Measurements from ENCODE around the gene PHLDB1. TPM values are rescaled to one million over a fixed set of nuclear protein-coding genes. Genes with fewer than 3 reads are reported as not detected.

The PHLDB1 gene
- 129 and 132 TPM in 2 replicates for total RNA-seq

GRCh38 chr11:118607401-118608359 is at the start of gene PHLDB1:
TSS of gene PHLDB1 (plus strand) at chr11:118607615. CDS start at chr11:118613837, 6,222 bp downstream.
- DNase-seq (ENCODE audit: low read depth), result peak; percentile 81

GRCh38 chr11:118560806-118561205 is 46.6 kb upstream of the PHLDB1 start:
- H3K4me3 ChIP-seq (ENCODE audit: low read depth, low read length), result no peak overlapping the region
- no peak for DNase-seq (ENCODE audit: low read depth)
- TF ChIP-seq CTCF (IDR thresholded peaks at IDR 0.05; ENCODE audit: insufficient read depth, low read depth, low read length), result no peak

More at GRCh38 chr11:118607401-118608359, at the start of gene PHLDB1:
- H3K4me3 ChIP-seq (ENCODE audit: low read depth, low read length), result peak within 1 kb of the TSS; percentile 89
- peak; percentile 55 for TF ChIP-seq CTCF (IDR thresholded peaks at IDR 0.05; ENCODE audit: insufficient read depth, low read depth, low read length)

- no peak for TF ChIP-seq CTCF (IDR thresholded peaks at IDR 0.05; ENCODE audit: insufficient read depth, low read depth, low read length)
- no peak for DNase-seq (ENCODE audit: low read depth)
- peak overlapping the region; percentile 81 for H3K4me3 ChIP-seq (ENCODE audit: low read depth, low read length)
Observed at GRCh38 chr11:118565051-118565450, 42.4 kb upstream of the PHLDB1 start.

- no peak for TF ChIP-seq CTCF (IDR thresholded peaks at IDR 0.05; ENCODE audit: insufficient read depth, low read depth, low read length)
- H3K4me3 ChIP-seq (ENCODE audit: low read depth, low read length), result no peak overlapping the region
- DNase-seq (ENCODE audit: low read depth), result no peak
Observed at GRCh38 chr11:118569670-118570069, 37.7 kb upstream of the PHLDB1 start.

- no peak for DNase-seq (ENCODE audit: low read depth)
- H3K4me3 ChIP-seq (ENCODE audit: low read depth, low read length), result no peak overlapping the region
- no peak for TF ChIP-seq CTCF (IDR thresholded peaks at IDR 0.05; ENCODE audit: insufficient read depth, low read depth, low read length)
Observed at GRCh38 chr11:118570787-118571186, 36.6 kb upstream of the PHLDB1 start.

GRCh38 chr11:118571701-118572060 is 35.7 kb upstream of the PHLDB1 start:
- H3K4me3 ChIP-seq (ENCODE audit: low read depth, low read length), result peak overlapping the region; percentile 95
- peak; percentile 59 for DNase-seq (ENCODE audit: low read depth)

- TF ChIP-seq CTCF (IDR thresholded peaks at IDR 0.05; ENCODE audit: insufficient read depth, low read depth, low read length), result no peak
- peak within 1 kb of the TSS; percentile 95 for H3K4me3 ChIP-seq (ENCODE audit: low read depth, low read length)
- peak; percentile 87 for DNase-seq (ENCODE audit: low read depth)
Observed at GRCh38 chr11:118572061-118572980, 35.1 kb upstream of the PHLDB1 start, which contains the start of gene ARCN1. TSS of gene ARCN1 (plus strand) at chr11:118572409. CDS start at chr11:118572548, 139 bp downstream.

All from fibroblast of villous mesenchyme (primary cell).